NT2/D1 (cell line): Measurements from ENCODE around the gene SLC35F3.
"Not testable (repeated sequence)": the region's sequence is repeated elsewhere in the genome, so short reads cannot be mapped to it uniquely, and the experiment has no call there.

Source experiments
- DNase-seq: peaks from one replicate; pipeline ENCODE4 v3.0.0-alpha.2; 2011; ENCODE audit warnings: low read depth, low spot score
- H3K27me3 ChIP-seq: 2 replicates; pipeline ENCODE4 v1.6.0; 2011; ENCODE audit warnings: mild to moderate bottlenecking; ENCODE audit not compliant: insufficient read length, insufficient read depth
- H3K36me3 ChIP-seq: 2 replicates; pipeline ENCODE4 v1.6.1; 2011; ENCODE audit warnings: mild to moderate bottlenecking, low read length, mixed read lengths; ENCODE audit not compliant: insufficient read depth, insufficient read length
- H3K4me1 ChIP-seq: 2 replicates; pipeline ENCODE4 v1.5.1; 2011; ENCODE audit not compliant: insufficient read depth, insufficient read length
- H3K4me3 ChIP-seq: 2 replicates; pipeline ENCODE4 v1.5.1; 2011; ENCODE audit warnings: low read depth; ENCODE audit not compliant: insufficient read length
- H3K9ac ChIP-seq: 2 replicates; pipeline ENCODE4 v1.6.0; 2011; ENCODE audit warnings: low read depth; ENCODE audit not compliant: insufficient read length
- H3K9me3 ChIP-seq: 2 replicates; pipeline ENCODE4 v1.5.1; 2011; ENCODE audit warnings: mild to moderate bottlenecking, low read length; ENCODE audit not compliant: insufficient read depth
- SUZ12 ChIP-seq: IDR thresholded peaks from 2 replicates; pipeline ENCODE4 v1.6.1; 2011; ENCODE audit not compliant: insufficient read length, insufficient read depth; ENCODE audit errors: extremely low read depth
- YY1 ChIP-seq: IDR thresholded peaks from 2 replicates; pipeline ENCODE4 v1.6.1; 2011; ENCODE audit not compliant: insufficient read length, insufficient read depth
- ZNF274 ChIP-seq: IDR thresholded peaks from 2 replicates; pipeline ENCODE4 v1.6.1; 2011; ENCODE audit warnings: mild to moderate bottlenecking, low read depth, low read length

SLC35F3 gene

DNA sequence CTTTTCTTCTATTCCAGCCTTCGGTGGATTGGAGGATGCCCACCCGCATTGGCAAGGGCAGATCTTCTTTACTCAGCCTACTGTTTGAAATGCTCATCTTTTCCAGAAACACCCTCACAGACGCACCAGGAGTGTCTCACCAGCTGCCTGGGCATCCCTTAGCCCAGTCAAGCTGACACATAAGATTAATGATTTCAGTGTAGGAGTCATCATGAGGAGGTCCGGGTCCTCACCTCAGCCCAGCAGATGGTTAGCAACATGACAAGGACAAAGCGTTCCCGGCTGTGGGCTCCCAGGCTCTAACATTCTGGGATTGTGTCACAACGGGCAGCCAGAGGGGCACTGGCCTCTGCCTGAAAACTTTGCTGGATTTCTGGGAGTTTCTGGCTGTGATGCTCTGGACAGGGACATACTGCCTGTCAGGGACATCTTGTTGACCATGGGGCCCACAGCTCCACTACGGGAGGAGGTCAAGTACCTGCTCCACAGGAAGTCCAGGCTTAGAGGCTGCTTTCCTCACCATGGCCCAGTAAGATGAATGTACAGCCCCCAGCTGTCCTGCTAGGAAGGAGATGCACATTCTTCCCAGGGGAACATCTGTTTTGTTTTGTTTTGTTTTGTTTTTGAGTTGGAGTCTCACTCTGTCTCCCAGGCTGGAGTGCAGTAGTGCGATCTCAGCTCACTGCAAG, 264.8 kb downstream of the SLC35F3 start:
- Histone ChIP-seq H3K9ac (no peak overlapping the region), H3K9me3 (no peaks in the 10 kb centered on the region; the same call in 1 of the 2 replicates), H3K36me3 (no peaks in the 10 kb centered on the region), H3K4me1 (peaks cover 5% of the 10 kb centered on the region), H3K4me3 (no peak overlapping the region), H3K27me3 (no peaks in the 10 kb centered on the region)
- no peak for DNase-seq
- TF ChIP-seq YY1 (no peak), SUZ12 (no peak), ZNF274 (no peak)

DNA sequence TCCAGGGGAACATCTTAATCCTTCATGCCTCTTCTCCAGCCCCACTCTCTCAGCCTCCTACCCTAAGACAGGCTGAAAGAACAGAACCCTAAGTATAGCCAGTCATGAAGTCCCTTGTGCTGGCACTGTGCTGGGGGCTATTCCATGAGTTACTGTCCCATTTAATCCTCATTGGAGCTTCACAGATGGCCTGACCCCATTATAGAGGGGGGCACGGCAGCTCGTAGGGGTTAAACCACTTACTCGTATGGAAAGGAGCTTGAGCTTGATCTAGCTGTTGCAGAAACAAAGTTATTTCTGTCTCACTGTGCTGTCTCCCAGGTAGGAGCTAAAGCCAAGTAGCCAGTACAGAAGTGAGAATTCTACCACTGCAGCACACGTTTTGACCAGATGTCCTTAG, 265.6 kb downstream of the SLC35F3 start:
- H3K4me3 ChIP-seq, result no peak overlapping the region
- peaks cover 5% of the 10 kb centered on the region for H3K4me1 ChIP-seq
- DNase-seq, result no peak
- no peaks in the 10 kb centered on the region for H3K36me3 ChIP-seq
- no peaks in the 10 kb centered on the region for H3K27me3 ChIP-seq
- H3K9ac ChIP-seq, result no peak overlapping the region
- TF ChIP-seq YY1, result no peak
- no peak for TF ChIP-seq ZNF274
- no peak for TF ChIP-seq SUZ12
- no peaks in the 10 kb centered on the region; the same call in 1 of the 2 replicates for H3K9me3 ChIP-seq

DNA sequence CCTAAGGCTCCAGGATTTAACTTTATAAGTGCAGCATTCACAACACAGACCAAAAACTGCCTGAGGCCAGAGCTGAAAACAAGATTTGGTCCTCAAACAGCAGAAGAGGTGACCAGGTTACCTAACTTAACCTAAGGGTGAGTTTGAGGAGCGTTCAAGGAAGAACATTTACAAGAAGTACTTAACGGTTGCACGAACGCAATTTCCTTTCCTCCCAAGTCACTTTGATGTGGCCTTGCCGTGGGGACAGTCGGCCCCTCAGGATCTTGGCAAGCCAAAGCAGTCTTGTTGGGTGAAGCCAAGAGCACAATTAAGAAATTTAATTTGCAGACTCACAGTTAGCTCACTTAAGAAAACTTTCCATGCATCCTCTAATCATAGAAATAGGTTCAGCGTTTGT, 266.1 kb downstream of the SLC35F3 start:
- Histone ChIP-seq H3K9me3 (no peaks in the 10 kb centered on the region; the same call in 1 of the 2 replicates), H3K4me3 (no peak overlapping the region), H3K9ac (no peak overlapping the region), H3K36me3 (no peaks in the 10 kb centered on the region), H3K4me1 (peaks cover 5% of the 10 kb centered on the region), H3K27me3 (no peaks in the 10 kb centered on the region)
- no peak for DNase-seq
- TF ChIP-seq YY1, result no peak
- TF ChIP-seq ZNF274, result no peak
- TF ChIP-seq SUZ12, result no peak

DNA sequence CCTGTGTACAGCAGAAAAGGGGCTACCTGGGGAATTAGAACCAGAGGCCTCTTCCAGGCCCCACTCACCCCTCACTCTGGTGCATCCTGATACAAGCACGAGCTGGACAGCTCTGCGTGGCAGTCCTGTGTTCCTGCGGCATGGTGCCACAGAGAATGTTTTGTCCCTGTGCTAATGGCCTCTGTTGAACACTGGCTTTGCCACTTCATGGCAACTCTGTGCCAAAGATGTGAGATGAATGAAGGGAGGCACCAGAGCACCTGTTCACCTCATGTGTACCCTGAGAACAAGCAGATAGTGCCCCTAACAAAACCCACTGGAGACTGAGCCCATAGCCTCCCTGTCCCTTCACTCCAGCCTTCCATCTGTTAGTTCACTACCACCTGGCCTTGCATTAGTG, 269.5 kb downstream of the SLC35F3 start:
- Histone ChIP-seq H3K4me3 (no peak overlapping the region), H3K36me3 (no peaks in the 10 kb centered on the region), H3K27me3 (no peaks in the 10 kb centered on the region), H3K9ac (no peak overlapping the region), H3K9me3 (no peaks in the 10 kb centered on the region; the same call in 1 of the 2 replicates), H3K4me1 (peaks cover 5% of the 10 kb centered on the region)
- TF ChIP-seq SUZ12, result no peak
- no peak for TF ChIP-seq ZNF274
- TF ChIP-seq YY1, result no peak
- no peak for DNase-seq

DNA sequence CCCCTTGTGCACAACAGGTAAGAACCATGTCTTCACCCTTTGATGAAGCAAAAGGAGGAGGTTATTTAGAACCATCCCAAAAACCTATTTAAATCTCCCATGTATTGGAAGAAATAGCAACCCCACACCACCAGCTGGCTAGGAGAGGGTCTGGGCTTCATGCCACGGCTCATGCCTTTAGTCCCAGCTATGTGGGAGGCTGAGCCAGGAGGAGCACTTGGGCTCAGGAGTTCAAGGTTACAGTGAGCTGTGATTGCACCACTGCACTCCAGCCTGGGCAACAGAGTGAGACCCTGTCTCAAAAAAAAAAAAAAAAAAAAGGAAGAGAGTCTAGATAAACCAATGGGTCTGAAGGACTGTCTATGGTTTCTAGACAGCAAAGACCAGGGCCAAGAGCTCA, 270.9 kb downstream of the SLC35F3 start:
- DNase-seq, result no peak
- Histone ChIP-seq H3K36me3 (no peaks in the 10 kb centered on the region), H3K9ac (no peak overlapping the region), H3K27me3 (no peaks in the 10 kb centered on the region), H3K9me3 (no peaks in the 10 kb centered on the region; the same call in 1 of the 2 replicates), H3K4me3 (no peak overlapping the region), H3K4me1 (peaks cover 3% of the 10 kb centered on the region)
- no peak for TF ChIP-seq ZNF274
- TF ChIP-seq SUZ12, result no peak
- TF ChIP-seq YY1, result no peak

DNA sequence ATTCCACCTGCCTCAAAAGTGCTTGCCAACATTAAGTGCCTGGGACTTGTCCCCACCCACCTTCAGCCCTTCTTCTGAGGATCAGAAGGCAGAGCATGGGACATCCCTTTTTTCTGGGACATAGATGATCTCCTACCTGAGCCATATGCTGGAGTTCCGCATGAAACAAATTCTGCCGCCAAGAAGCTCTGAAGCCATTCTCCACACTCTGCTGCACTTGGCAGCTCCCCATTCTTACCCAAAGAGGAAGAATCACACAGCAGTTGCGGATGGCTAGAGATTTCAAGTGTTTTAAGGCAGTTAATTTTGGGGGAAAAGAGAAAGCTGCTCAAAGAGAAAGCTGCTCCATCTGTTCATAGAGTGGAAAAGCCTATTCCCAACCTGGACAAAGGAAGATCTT, 271.5 kb downstream of the SLC35F3 start:
- no peak overlapping the region for H3K4me3 ChIP-seq
- no peak for DNase-seq
- no peaks in the 10 kb centered on the region; the same call in 1 of the 2 replicates for H3K9me3 ChIP-seq
- no peak for TF ChIP-seq SUZ12
- no peak for TF ChIP-seq ZNF274
- no peak for TF ChIP-seq YY1
- no peak overlapping the region for H3K9ac ChIP-seq
- H3K4me1 ChIP-seq, result peaks cover 3% of the 10 kb centered on the region
- H3K36me3 ChIP-seq, result no peaks in the 10 kb centered on the region
- H3K27me3 ChIP-seq, result no peaks in the 10 kb centered on the region

DNA sequence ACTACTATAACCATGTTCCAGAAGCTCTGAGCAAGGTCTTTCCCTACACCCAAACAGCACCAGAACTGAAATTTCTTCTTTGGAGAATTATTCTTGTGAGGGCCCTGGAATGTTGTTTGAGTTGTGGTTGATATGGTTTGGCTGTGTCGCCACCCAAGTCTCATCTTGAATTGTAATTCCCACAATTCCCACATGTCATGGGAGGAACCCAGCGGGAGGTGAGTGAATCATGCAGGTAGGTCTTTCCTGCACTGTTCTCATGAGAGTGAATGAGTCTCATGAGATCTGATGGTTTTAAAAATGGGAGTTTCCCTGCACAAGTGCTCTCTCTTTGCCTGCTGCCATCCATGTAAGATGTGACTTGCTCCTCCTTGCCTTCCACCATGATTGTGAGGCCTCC, 272.4 kb downstream of the SLC35F3 start:
- not testable (repeated sequence) for H3K9ac ChIP-seq, H3K27me3 ChIP-seq, H3K4me1 ChIP-seq, H3K9me3 ChIP-seq, H3K4me3 ChIP-seq, H3K36me3 ChIP-seq, DNase-seq

DNA sequence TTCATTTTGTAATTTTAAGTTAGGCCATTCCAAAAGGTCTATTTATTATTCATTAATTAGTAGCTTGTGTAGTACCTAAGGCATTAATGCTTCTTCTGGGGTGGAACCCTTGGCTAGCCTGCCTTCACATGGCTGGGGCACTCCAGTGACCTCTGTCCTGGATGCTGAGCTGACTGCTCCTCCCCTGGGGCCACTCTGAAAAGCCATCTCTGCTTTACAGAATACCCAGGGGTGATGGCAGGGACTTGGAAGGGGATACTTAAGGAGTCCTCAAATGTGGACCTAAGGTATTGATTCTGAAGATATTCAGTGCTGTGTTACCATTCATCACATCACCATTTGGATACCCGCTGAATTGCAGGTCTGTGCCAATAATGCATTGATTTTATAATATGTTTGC, 281.0 kb downstream of the SLC35F3 start:
- Histone ChIP-seq H3K27me3 (no peaks in the 10 kb centered on the region), H3K4me1 (no peaks in the 10 kb centered on the region), H3K9ac (no peak overlapping the region), H3K36me3 (no peaks in the 10 kb centered on the region), H3K4me3 (no peak overlapping the region), H3K9me3 (peaks cover 5% of the 10 kb centered on the region; the same call in 1 of the 2 replicates)
- DNase-seq, result no peak
- TF ChIP-seq YY1 (no peak), ZNF274 (no peak), SUZ12 (no peak)
